ENCODE results near the gene ADA.

Gene ADA

DNA sequence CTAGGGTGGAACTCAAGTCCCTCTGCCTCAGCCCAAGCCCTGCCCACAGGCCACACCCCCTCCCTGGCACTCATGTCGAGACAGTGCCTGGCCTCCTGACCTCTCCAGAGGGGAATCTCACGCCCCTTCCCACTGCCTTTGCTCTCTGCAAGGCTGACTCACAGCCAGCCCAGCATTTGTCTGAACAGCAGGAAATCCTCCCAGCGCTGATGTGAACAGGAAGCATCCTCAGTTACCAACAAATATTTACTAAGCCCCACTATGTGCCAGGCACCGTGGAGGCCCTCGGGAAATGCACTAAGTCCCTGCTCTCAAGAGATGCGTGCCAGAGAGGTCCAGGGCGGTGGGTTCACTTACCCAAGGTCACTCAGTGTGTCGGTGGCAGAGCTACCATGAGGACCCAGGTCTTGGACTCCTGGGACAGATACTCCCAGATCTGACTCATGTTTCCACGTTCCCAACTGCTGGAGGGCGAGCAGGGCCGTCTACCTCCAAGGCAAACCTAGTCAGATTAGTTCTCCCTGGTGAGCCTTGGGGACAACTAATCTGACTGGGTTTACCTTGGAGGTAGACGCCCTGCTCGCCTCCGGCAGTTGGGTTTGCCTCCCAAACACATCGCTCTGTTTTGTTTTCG is 7.8 kb downstream of the ADA start:
- peak; percentile 38 for DNase-seq

DNA sequence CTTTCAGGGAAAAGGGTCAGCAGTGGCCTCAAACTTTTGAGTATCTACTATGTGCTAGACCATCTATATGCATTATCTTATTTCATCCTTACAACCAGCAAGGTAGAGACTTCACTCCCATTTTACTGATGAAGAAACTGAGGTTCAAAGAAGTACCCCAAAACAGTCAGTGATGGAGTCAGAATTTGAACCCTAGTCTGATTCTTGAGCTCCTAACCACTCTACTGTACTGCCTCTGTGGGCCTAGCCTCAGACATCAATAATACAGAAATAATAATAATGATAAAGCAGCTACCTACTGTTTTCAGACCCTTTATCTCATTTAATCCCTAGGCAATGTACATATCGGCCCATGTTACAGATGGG is 8.4 kb downstream of the ADA start:
- DNase-seq: no peak

DNA sequence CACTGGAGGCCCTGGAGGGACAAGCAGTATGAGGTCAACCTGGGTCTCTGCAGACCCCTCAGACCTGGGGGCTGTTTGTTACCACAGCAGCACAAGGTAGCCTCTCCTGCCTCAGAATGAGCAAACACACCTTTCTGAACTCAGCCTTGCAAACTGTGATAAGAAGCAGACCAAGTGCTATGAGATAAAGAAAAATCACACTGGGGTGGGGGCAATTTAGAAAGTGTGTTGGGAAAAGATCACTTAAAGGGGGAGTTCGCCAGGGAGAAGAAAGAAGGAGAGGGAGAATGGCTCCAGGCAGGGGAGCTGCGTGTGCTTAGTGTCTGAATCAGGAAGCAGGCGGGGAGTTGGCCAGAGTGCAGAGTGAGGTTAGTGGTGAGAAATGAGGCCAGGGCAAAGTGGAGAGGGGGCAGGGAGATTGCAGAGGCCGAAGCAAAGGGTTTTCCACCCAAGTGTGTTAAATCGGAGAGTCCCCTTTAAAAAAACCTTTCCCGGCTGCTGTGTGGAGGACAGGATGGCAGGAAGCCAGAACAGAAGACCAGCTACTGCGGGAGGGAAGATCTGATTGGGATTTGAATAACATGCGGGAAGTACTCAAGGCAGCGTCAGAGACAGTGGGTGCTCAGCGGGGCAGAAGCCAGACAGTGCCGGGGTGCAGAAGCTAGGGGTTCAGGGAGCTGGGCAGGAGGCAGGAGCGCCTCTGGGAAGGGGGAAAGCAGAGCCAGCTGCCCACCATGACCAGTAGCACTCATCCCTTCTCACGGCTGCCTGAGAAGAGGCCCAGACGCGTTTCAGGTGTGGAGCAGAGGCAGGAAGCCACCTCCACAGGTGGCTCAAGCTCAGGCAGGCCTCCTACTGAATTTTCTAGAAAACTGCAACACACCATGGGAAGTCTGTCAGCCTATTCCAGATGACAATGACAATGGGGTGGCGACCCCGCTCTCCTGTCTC is 9.0 kb downstream of the ADA start:
- peak; percentile 30 for DNase-seq

DNA sequence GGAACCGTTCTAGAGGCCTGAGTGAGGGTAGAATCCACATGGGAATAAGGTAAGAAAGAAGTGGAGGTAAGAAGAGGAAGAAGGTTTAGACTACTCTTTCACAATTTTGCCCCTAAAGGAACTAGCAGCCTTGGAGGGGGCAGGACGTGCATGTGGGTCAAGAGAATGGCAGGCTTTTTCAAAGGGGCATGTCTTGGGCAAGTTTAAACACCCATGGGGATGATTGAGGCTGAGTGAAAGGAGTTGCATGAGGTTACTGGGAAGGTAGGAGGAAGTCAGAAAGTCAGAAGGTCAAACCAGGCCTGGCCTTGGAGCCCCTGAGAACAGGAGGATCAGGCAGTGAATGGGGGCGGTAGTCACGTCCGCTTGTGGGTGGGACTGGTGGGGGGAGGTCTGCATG is 10.2 kb downstream of the ADA start:
- DNase-seq: no peak

DNA sequence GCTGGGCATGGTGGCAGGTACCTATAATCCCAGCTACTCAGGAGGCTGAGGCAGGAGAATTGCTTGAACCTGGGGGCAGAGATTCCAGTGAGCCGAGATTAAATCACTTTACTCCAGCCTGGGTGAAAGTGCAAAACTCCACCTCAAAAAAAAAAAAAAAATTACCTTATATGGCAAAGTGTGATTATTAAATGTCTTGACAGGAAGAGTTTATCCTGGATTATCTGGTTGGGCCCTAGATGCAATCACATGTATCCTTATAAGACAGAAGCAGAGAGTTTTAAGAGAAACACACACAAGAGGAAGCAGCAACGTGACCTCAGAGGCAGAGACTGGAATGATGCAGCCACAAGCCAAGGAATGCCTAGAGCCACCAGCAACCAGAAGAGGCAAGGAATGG is 11.0 kb downstream of the ADA start:
- DNase-seq: no peak

DNA sequence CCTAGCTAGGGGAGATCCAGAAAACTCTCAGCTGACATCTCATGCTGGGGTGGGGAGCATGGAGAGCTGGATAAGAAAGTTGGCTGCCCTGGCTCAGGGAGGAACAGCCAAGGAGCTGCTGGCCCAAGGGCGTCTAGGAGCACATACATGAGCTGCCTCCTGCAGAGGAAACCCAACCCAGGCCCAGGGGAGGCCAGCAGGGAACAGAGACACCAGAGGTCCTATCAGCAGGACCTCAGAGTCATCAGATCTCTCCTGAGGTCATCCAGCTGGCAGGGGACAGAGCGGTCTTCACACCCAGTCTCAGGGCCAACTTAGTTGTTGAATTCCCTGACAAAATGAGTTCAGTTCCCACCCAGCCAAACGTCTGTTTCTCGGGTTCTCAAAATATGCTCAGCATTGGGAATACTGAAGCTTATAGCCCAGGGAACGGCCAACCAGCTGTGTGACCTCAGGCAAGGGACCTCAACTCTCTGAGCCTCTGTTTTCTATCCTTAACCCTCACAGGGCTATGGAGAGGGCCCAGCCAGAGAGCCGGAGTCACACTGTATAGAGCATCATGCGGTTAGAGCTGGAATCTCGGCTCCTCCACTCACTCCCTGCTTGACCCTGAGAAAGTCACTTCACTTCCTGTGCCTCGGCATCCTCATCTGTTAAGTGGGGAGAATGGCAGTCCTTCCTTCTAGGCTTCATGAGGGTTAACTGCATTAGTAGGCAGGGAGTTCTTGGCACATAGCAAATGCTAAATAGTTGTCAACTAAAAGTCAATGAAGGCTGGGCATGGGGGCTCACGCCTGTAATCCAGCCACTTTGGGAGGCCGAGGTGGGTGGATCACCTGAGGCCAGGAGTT is 13.8 kb downstream of the ADA start:
- DNase-seq: no peak

DNA sequence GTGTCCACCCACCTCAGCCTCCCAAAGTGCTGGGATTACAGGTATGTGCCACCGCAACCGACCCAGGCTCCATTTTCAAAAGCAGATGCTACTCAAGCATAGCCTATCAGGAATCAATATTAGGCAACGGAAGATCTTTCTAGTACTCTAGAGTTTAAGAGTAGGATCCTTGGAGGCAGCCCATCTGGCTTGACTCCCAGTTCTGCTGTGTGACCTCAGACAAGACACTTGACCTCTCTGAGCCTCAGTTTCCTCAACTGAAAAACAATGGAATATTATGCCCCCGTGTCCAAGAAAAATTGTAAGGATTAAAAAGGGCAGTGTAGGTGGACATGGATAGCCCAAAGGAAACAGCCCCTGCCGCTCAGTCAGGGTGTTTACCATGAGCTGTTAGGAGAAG is 14.5 kb downstream of the ADA start:
- no peak for DNase-seq

DNA sequence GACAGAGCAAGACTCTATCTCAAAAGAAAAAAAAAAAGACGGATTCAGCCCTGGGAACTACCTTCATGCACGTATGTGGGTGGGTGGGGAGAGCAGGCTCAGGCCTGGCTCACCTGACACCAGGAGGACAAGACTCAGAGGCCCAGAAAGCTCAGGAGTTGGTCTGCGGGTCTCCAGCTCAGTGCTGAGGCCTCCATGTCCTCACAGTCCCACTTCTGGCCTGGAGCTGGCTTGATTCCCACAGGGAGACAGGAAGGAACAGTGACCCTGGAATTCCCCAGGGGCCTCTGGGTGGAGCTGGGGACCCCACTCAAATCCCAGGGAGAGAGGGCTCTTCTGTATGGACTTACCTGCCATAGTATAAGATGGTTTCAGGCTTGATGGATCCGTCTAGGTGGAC is 15.6 kb downstream of the ADA start:
- DNase-seq: no peak

DNA sequence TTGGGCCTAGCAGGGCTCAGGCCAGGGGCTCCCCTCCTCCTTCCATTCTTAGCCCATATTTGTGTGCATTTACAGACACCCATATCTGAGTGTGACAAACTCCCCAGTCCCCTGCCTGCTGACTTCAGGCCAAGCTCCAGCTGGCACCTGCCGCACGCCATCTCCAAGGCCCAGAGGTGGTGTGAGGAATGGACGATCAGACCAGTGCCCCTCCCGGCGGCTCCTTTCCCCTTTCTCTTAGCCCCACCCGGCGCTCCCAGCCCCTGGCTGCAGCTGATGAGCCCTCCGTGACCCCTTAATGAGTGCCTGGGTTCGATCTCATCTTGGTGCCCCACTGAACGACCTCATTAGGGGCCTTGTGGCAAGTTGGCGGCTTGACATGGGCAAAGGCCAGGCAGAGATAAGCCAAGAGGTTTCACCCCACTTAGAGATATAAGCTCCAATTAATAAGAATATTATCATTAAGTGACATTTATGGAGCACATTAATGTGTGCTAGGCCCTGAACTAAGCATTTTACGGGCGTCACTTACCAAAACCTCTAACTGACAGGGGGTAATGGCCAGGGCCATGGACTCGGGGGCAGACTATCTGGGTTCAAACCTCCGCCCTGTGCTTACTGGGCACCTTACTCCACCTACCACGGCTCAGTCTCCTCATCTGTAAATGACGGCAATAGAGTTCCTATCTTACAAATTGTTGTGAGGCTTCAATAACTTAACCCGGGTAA is 17.5 kb downstream of the ADA start:
- no peak for DNase-seq

DNA sequence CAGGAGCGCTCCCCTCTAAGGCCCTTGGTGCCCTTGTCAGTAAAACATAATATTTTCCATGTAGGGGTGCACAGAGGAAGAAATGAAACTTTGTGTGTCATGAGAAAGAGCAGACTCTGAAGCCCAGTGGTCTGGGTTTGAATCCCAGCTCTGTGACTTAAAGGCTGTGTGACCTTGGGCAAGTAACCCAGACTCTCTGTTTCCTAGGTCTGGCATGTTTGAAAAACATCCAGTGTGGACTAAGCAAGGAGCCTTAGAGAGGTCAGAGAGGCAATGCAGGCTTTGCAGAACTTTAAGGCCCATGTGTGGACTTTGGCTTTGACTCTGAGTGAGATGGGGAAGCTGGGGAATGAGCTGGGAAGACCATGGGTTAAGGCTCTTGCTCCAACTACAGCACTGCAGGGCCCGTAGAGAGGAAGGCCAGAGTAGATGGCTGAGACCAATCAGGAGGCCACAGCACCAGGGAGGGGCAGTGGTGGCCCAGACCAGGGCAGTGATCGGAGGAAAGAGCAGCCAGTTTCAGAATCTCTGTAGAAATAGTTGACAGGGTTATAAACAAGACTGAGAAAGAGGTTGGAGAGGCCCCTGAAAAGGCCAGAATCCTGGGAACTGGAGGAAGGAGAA is 18.2 kb downstream of the ADA start:
- DNase-seq: no peak

DNA sequence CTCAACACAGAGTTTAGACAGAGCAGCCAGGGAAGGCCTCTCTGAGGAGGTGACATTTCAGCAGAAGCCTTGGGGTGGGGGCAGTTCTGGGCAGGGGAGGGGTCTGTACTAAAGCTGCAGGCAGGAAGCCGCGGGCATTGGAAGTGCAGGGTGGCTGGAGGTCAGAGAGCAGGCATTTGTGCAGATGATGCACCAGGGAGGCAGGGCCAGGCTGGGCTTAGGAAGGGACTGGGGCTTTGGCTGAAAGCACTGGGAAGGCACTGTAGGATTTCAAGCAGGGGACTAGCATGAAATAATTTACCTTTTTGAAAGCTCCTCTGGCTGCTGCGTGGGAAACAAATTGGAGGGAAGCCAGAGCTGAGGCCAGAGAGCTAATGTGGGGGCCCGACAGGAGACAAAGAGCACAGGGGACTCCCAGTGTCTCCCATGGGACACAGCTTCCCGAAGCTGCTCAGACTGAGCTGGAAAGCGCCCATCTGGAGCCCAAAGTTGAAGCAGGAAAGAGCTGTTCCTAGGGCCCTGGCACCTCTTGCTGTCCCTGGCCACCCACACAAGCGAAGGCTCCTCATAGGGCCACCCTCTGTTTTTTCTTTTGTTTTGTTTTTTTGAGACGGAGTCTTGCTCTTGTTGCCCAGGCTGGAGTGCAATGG is 19.3 kb downstream of the ADA start:
- no peak for DNase-seq

DNA sequence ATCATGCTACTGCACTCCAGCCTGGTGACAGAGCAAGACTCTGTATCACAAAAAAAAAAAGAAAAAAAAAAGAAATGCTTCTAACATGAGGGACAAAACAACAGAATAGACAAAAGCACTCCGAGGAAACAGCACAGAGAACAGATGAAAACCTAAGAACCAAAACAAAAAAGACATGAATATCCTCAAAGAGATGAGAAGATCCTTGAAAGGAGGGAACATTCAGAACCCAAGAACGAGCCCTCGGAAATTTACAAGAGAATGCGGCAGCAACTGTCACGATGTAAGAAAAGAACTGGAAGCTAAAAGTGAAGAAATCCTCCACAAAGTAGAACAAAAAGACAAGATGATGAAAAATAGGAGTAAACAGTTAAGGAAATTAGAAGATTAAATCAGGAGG is 21.2 kb downstream of the ADA start:
- no peak for DNase-seq

DNA sequence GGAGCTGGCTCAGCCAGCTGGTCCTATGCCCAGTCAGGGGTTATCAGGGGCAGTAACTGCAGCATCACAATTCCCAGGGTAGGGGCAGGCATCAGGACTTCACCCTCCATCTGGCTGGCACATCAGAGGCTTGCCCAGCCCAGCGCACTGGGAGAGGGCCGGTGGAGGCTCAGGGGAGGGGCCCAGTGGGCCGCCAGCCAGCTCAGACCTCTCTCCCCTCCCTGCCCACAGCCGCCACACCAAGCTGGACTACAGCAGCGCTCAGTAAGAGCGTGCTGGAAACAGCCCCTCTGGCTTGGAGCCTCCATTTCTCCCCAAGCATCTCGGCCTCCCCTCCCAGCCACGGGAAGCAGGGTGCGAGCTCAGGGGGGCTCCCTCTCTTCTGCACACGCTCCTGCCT is 22.0 kb downstream of the ADA start:
- no peak for DNase-seq

DNA sequence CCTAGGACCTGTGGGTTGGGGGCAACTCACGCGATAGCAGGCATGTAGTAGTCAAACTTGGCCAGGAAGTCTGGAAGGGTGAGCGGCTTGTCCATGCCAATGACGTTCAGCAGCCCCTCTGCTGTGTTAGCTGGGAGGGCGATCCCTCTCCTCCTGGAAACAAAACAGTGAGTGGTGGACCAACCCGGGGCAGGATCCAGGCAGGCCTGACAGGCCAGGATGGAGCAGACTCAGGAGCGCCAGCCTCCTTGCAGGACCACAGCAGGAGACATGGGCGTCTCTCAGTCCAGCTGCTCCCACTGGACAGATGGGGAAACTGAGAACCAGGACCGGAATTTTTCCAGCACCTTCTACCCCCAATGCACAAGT is 22.5 kb downstream of the ADA start:
- no peak for DNase-seq

DNA sequence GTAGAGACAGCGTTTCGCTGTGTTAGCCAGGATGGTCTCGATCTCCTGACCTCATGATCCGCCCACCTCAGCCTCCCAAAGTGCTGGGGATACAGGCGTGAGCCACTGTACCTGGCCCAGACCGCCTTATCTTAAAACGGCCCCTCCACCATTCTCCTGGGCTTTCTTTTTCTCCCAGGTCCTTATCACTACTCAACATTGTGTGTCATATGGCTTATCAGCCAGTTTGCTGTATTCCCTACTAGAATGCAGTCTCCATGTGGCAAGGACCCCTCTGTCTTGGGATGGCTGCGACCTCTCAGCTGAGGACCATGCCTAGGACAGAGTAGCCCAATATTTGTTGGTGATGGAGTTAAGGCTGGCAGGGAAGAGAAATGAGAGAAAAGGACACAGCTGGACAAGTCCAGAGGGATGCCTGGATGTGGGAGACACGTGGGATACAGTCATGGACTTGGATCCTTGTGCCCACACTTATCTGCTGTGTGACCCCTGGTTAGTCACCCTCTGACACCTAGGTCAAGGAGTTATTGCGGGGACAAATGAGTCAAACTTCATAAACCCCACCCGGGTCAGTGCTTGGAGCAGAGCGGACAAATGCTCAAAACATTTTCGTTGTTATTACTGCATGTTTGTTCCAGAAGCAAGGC is 24.0 kb downstream of the ADA start:
- no peak for DNase-seq

DNA sequence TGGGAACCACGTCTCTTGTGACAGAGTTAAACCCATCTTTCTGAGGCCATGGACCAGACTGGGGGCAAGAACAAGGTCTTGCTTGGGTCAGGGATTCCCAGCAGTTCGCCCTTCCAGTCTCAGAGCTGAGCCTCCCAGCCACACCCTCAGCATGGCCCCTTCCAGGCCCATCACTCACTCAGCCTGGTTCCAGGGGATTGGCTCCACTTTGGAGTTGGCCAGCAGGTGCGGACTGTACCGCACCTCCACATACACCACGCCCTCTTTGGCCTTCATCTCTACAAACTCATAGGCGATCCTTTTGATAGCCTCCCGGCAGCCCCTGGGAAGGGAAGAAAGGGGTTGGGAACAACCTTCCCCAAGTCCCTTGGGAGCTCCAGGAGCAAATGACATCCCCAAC is 25.2 kb downstream of the ADA start:
- no peak for DNase-seq

DNA sequence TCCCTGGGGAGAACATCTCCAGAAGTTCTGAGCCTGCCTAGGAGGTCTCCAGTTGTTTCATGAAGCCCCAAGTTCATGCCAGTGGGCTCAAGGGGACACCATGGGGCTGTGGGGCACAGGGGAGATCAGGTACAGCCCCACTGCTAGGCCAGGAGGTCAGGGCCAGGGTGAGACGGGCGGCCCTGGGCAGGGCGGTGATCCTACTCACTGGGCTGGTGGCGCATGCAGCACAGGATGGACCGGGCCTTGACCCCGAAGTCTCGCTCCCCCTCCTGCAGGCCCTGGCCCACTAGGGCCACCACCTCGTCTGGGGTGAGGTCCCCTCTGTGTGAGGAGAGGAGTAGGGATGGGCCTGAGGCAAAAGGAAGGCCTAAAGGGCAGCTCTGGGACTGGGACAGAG is 26.1 kb downstream of the ADA start:
- DNase-seq: no peak

DNA sequence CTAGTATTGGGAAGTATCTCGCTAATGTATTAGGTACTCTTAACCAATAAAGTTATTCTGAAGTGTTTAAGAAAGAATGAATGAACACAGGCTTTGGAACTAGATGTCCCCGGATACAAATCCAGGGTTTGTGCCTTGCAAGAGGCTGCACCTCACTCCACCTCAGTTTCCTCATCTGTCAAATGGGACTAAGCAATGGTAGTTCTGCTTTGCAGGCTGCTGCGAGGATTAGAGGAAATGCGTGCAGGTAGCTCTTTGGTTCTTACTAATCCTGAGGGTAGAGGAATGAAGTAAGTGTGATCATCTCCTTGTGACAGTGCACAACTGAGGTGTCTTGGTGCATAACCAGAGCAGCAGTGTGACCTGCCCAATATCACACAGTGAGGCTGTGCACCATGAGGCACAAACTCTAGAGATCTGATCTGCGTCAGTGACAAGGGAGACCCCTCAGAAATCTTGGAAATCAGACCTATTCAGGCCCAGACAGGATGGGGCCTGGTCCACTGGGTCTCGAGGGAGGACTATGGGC is 26.7 kb downstream of the ADA start:
- no peak for DNase-seq

DNA sequence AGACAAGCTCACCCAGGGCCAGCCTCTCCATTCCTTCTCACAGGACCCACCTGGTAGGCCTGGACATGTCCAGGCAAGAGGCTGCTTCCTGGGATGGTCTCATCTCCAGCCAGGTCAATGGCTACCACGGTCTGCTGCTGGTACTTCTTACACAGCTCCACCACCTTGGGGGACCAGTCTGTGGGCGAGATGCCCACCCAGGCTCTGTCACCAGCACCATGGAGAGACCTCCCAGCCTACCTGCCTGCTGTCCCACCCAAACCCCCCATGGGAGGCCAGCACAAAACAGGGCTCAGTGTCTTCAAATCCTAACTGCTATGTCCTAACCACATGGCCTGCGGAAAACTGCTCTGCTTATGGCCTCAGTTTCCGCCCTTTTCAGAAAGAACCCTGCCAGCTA is 27.3 kb downstream of the ADA start:
- no peak for DNase-seq

DNA sequence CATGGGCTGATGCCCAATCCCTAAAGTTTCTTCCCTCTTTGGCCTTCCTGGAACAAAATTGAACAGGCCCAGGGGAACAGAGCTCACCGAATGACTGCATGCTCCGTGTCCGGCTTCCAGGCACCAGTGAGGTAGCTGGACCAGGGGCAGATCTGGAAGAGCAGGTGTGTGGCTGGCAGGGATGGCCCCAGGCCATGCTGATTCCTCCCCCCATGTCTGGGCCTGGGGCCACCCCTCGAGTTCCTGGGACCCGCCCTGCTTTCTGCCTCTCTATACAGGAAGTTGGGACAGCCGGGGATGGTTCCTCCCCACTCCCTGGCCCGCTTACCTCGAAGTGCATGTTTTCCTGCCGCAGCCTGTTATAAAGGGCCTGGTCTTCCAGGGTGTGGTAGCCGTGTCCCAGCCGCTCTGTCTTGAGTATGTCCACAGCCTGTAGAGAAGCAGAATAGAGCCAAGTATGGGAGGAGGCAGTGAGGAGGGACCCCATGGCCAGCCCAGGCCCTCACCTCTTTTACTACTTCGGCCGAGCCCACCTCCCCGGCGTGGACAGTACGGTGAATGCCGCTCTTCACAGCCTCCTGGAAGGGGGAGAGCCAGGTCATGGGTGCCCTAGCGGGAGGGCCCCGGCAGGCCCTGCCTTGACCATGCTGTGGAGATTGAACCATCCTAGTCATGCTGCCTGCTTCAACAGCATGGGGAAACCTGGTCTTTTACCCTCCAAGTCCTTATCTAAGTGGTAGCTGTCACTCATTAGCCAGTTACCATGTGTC is 28.8 kb downstream of the ADA start:
- no peak for DNase-seq
